ENCODE data around the gene FREY1. TPM values are rescaled to one million over a fixed set of nuclear protein-coding genes. Genes with fewer than 3 reads are reported as not detected.

FREY1 gene
- total and polyA plus RNA-seq, 2 of the 13 experiments (the other 11 are each of a cell fraction or from before 2014, with no cell fraction given): 0.44 to 0.73 TPM

- no peak overlapping the region for H3K27ac ChIP-seq (ENCODE audit: extremely low read length, insufficient read depth, low read length)
- ChIA-PET CTCF (ENCODE audit: low intra/inter-chr PET ratio, low total read pairs) (no interaction called here), POLR2A (no interaction called here)
- no peaks in the 10 kb centered on the region for H3K36me3 ChIP-seq (replicated peaks in 1 of 2; ENCODE audit: control insufficient read depth in 1 of 2, insufficient read depth in 2 of 2, low read length in 2 of 2)
- no peak overlapping the region for H3K9ac ChIP-seq (ENCODE audit: insufficient read depth, low read depth, low read length)
- intact Hi-C loops (cut with micrococcal nuclease; ENCODE audit: unreplicated experiment): no loop called here
- peaks cover 22% of the 10 kb centered on the region for H3K4me1 ChIP-seq (ENCODE audit: insufficient read depth, low read length)
- no peaks in the 10 kb centered on the region for H3K79me2 ChIP-seq (ENCODE audit: insufficient read depth, low read length)
- H3K27me3 ChIP-seq (ENCODE audit: control insufficient read depth in 1 of 2, insufficient read depth in 2 of 2, low read length in 2 of 2): 0 out of 5 replicates have a peak, but pooled peaks cover 0 to 6% of the 10 kb centered on the region in 2 experiments
- TF ChIP-seq POGZ (CRISPR knock-in tag; IDR thresholded peaks at IDR 0.05) (no peak), KDM2A (CRISPR knock-in tag; IDR thresholded peaks at IDR 0.05; ENCODE audit: borderline replicate concordance, low read depth) (no peak), U2AF2 (IDR thresholded peaks at IDR 0.05; ENCODE audit: low read depth, low read length) (no peak), CSRNP2 (CRISPR knock-in tag; conservative IDR thresholded peaks at IDR 0.05; ENCODE audit: low read depth) (no peak)
- no peak overlapping the region for H2AFZ ChIP-seq (ENCODE audit: low read length)
- H3K4me2 ChIP-seq (ENCODE audit: low read depth, low read length): no peak overlapping the region
- in situ Hi-C loops (cut with HindIII; ENCODE audit: extremely low pct_ligation_motif_present, low pct_unique_long_range_greater_than_20kb): no loop called here
- ATAC-seq: no peak
- H3K4me3 ChIP-seq (replicated peaks in 1 of 3; ENCODE audit: insufficient read depth in 1 of 3, low read depth in 2 of 3, low read length in 3 of 3): no peak overlapping the region
- WGBS (ENCODE audit: low lambda C conversion rate): 87% methylated on average over 13 of the region's 15 CpGs
- no peak for DNase-seq (ENCODE audit: low spot score)
- BruUV-seq (replicated peaks): no TSS peak
- H4K20me1 ChIP-seq (ENCODE audit: insufficient read depth, low read length): no peaks in the 10 kb centered on the region
- H3K9me3 ChIP-seq (ENCODE audit: low read length): no peaks in the 10 kb centered on the region
- FAIRE-seq: no peak
Observed at GRCh38 chr11:45904309-45904915, 2.7 kb downstream of the FREY1 start.

GRCh38 chr11:45902452-45903380 is 4.4 kb downstream of the FREY1 start:
- ATAC-seq: no peak
- FAIRE-seq: no peak
- Histone ChIP-seq H3K79me2 (ENCODE audit: insufficient read depth, low read length) (no peaks in the 10 kb centered on the region), H3K4me1 (ENCODE audit: insufficient read depth, low read length) (peaks cover 28% of the 10 kb centered on the region), H3K27ac (ENCODE audit: extremely low read length, insufficient read depth, low read length) (no peak overlapping the region), H3K4me3 (replicated peaks in 1 of 3; ENCODE audit: insufficient read depth in 1 of 3, low read depth in 2 of 3, low read length in 3 of 3) (no peak overlapping the region), H3K4me2 (ENCODE audit: low read depth, low read length) (no peak overlapping the region), H2AFZ (ENCODE audit: low read length) (no peak overlapping the region), H3K27me3 (ENCODE audit: control insufficient read depth in 1 of 2, insufficient read depth in 2 of 2, low read length in 2 of 2) (peaks cover 0 to 16% of the 10 kb centered on the region in 2 experiments; a peak in 1 of 5 replicates), H3K9me3 (ENCODE audit: low read length) (no peaks in the 10 kb centered on the region), H4K20me1 (ENCODE audit: insufficient read depth, low read length) (no peaks in the 10 kb centered on the region), H3K36me3 (replicated peaks in 1 of 2; ENCODE audit: control insufficient read depth in 1 of 2, insufficient read depth in 2 of 2, low read length in 2 of 2) (no peaks in the 10 kb centered on the region), H3K9ac (ENCODE audit: insufficient read depth, low read depth, low read length) (no peak overlapping the region)
- intact Hi-C loops (cut with micrococcal nuclease; ENCODE audit: unreplicated experiment) (no loop called here), in situ Hi-C loops (cut with HindIII; ENCODE audit: extremely low pct_ligation_motif_present, low pct_unique_long_range_greater_than_20kb) (no loop called here)
- POLR2A ChIA-PET: no interaction called here
- WGBS (ENCODE audit: low lambda C conversion rate): 98% methylated on average over 17 of the region's 56 CpGs
- no TSS peak for BruUV-seq (replicated peaks)
- CTCF ChIA-PET (ENCODE audit: low intra/inter-chr PET ratio, low total read pairs): no interaction called here
- DNase-seq (ENCODE audit: low spot score): no peak
- TF ChIP-seq ZBTB49 (CRISPR knock-in tag; IDR thresholded peaks at IDR 0.05; ENCODE audit: borderline replicate concordance) (no peak), SIX1 (CRISPR knock-in tag; IDR thresholded peaks at IDR 0.05; ENCODE audit: borderline replicate concordance) (no peak), ATF7-NPFF (CRISPR knock-in tag; IDR thresholded peaks at IDR 0.05; ENCODE audit: low read depth) (no peak), TFE3 (CRISPR knock-in tag; IDR thresholded peaks at IDR 0.05) (no peak), RFX3 (CRISPR knock-in tag; IDR thresholded peaks at IDR 0.05) (no peak), RAD51 (IDR thresholded peaks at IDR 0.05; ENCODE audit: borderline replicate concordance) (no peak), MAFF (IDR thresholded peaks at IDR 0.05; ENCODE audit: low read depth, low read length) (no peak)
